HG03439 (cell line): ENCODE results near the gene BRD2.
"Not testable (repeated sequence)": the region's sequence is repeated elsewhere in the genome, so short reads cannot be mapped to it uniquely, and the experiment has no call there.

Source experiments
- ATAC-seq: cut with Tn5 transposase; IDR thresholded peaks from one replicate; pipeline ENCODE4 v1.9.1; 2021; ENCODE audit warnings: mild to moderate bottlenecking, moderate library complexity; ENCODE audit not compliant: unreplicated experiment

Gene BRD2

DNA sequence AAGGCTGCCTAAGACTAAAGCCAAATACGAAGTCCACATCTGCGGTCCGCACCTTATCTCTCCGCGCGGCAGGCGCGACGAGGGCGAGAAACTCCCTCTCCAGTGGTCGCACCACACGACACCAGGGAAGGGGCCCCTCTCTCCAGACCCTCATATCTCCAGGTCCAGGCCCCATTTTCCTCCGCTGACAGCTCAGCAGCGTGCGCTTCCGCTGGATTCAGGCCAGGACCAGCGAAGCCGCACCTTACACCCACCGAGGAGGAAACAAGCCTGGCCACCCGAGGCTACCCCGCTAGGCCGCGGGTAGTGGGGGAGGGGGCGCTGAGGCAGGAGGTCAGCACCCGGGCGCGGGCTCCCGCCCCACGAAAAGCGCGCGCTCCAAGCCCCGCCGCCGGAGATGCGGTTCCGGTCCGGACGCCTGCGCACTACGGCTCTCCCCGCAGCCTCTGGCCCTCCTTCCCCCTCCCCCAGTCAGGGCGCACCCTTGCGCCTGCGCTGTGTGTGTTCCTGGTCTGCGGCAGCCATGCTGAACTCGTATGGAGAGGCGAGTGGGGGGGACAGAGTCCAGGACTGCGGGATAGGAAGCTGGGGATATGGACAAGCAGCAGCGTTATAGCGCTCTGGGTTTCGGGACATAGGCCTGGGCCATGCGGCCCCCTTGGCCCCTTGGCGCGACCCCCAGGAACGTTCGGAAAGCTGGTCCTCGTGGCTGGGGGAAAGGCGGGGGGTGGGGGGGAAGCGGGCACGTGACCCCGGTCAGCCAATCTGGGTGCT lies at the start of gene BRD2:
Gene BRD2 (plus strand): TSS at position 502 of the 774 bp plus-strand sequence. CDS start 4,305 bp downstream, outside the sequence.
- ATAC-seq = peak; percentile 32

DNA sequence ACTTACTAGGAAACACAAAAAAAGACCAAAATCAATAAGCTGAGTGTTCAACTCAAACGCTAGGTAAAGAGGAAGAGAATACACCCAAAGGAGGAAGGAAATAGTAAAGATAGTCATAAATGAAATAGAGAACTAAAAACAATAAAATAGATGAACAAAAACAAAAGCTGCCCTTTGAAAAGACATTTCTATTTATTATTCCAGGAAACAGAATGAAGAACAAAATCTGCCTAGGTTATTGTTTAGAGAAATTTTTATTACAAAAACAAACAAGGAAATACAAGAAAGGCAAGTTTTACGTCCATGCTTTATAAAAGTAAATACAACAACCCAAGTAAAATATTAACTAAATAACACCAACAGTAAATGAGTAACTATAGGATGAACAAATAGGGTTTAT lies 47.7 kb upstream of the BRD2 start:
- ATAC-seq = no peak

DNA sequence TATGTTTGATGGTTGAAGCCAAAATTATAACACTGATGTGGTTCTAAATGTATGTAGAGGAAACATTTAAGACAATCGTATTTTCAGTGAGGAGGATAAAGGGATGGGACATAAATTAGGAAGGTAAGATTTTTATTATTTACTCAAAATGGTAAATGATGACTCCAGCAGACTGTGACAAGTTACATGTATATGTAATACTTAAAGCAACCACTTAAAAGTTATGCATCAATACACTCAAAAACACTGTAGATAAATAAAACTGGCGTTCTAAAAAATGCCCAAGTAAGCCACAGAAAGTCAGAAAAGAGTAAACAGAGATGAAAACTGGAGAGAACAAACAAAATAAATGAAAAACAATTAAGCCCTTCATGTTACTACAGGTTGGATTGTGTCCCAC lies 46.3 kb upstream of the BRD2 start:
- no peak for ATAC-seq

DNA sequence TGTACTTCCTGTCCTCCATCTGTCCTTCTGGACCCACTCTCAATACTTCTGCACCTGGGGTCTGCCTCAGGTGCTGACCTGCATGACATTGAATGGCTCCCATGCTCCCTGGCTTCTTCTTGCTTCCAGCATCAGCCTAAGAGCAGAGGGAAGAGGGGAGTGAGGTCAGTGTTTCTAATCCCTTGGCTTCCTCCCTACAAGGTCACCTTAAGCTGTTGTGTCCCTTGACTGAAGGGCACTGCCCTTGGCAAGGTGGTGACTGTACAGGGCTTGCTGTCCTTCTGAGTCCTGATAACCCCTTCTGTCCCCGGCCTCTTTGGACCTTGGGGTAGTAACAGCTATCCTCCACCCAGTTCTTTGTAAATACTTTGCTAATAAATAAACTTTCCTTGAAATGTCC lies 37.2 kb upstream of the BRD2 start:
- ATAC-seq = no peak

DNA sequence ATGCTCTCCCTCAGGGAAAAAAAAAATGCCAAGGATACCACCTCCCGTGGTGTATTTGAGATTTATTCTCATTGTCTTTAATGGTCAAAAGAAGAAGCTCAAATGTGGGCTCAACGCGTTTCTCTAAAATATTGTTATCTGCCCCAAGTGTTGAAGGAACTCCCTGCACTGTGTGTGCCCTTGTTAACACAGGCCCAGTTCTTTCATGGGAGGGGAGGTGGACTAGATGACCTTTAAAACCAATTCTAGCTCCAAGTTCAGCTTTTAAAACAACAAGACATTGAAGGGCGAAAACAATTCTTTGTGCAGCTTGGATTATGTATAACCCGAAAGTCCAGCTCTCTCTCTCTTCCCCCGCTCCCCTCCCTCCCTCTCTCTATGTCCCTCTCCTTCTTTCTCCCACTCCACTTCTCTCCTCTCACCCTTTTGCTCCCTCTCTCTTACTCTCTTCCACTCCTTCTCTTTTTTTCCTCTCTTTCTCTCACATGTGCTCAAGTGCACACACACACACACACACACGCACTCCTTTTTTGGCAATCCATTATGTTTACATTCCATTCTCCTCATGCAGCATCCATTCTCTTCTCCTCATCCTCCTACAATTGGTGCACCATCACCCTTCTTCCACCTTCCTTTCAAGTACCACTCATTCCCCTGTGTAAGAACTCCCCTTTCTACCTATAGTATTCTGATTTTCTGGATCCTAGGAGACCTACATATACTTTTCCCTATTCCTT lies 36.1 kb upstream of the BRD2 start:
- ATAC-seq = no peak

DNA sequence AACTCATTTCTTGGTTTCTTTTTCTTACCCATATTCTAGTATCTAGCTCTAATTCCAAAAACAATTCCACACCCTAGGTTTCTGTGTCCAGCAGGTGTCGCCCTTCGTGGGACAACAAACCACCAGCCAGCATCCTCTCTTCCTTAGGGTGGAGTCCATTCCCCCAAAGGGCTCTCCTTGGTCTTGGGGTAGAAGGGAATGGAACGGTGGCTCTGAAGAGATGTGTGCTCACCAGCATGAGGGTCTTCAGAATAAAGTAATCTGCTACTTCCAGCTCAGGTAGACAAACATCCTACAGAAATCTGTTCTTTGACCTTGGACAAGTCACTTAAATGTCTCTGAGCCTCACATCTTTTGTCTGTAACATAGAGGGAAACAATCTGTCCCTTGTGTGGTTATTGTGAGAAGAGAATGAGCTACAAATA lies 34.7 kb upstream of the BRD2 start:
- no peak for ATAC-seq

DNA sequence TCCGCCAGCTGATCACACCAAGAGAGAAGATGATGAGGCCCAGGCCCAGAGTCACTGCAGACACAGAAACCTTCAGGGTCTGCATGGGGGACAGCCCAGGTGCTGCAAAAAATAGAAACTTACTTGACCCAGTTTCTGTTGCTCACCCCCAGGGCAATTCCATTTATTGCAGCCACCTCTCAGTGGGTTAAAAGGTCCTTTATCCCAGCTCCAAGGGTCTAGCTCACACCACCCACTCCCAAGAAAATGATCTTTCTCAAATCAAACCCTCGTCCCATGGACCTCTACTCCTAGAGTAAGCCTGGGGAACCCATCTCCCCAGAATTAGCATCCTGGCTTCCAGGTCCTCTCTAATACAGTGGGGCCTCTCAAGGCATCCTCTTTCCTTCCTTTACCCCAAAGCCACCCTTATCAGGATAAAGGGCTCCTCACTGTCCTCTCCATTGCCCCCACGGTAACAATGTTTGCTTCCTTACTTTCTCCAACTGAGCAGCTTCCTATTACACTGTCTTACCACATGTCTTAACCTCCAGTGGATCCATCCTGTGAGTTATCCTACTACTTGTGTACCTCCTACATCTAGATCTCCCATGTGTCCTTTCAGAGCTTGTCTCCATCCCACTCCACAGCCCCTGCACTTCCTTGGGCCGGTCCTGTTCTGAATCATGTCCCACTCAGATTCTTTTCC lies 32.7 kb upstream of the BRD2 start:
- ATAC-seq = no peak

DNA sequence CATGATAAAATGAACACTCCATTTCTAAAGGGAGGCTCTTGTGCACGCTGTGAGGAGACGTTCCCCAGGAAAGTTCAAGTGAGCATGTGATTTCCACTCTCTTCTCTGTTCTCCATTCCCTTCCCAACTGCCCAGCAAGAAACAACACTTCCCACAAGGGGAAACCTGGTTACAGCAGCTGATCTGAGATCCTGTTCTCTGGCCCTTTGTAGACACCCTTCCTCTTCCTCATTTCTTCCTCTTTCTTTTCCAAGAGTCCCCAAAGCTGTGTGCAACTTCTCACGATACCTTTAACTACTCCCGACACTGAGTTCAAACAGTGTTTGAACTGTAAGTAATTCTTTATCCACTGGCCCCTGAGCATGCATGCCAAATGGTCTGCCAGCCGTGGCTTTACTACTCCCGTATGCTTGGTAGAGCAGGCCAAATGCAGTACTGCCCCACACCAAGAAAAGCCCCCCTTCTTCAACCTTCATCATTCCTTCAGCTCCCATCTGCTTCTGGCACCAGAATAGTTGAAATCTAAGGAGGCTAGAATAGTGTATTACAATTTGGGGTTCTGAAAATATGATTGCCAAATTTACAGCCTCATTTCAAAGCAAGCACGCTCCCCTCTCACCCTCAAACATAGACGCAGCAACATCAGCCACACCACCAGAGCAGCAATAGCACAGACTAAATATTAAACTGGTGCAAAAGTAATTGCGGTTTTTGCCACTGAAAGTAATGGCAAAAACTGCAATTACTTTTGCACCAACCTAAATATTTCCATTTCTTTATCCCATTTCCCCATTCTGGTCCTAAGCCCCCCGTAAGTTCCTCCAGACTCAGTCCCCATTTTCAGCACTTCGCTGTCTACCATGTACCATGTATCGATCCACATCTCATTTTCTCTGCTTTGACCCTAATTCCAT lies 31.9 kb upstream of the BRD2 start:
- ATAC-seq = no peak

DNA sequence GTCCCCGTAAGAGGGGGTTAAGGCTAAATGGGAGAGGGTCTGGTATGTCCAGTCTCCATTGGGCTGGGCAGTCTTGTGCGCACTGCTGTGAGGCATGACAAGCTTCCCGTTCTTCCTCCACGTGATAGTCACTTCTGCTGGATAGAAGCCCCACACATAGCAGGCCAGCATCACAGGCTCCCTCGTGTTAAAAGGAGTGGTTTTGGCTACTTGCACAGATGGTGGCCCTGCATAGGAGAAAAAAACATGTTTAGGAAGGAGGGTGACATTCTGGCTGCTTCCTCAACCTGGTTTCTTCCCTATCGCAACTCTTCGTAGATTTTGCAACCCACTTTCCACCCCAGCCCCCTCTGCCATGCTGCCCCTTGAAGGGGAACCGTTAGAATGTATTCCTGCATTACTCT lies 31.2 kb upstream of the BRD2 start:
- no peak for ATAC-seq

DNA sequence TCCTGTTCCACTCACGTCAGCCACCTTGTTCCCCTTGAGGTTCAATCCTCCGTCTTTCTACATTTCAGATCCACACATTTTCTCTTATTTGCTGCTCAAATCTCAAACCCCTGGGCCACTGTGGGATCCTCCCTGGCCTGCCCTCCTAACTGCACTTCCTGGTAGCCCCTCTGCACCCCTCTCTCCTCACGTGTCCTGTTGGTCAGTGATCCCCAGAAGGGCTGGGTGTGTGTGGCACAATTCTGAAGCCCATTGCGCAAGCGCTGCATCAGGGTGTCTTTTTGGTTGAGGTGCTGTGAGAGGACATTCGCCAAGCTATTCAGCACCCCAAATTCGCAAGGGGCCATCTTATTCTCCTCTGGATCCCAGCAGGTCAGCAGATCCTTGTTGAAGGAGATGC lies 29.9 kb upstream of the BRD2 start:
- no peak for ATAC-seq

DNA sequence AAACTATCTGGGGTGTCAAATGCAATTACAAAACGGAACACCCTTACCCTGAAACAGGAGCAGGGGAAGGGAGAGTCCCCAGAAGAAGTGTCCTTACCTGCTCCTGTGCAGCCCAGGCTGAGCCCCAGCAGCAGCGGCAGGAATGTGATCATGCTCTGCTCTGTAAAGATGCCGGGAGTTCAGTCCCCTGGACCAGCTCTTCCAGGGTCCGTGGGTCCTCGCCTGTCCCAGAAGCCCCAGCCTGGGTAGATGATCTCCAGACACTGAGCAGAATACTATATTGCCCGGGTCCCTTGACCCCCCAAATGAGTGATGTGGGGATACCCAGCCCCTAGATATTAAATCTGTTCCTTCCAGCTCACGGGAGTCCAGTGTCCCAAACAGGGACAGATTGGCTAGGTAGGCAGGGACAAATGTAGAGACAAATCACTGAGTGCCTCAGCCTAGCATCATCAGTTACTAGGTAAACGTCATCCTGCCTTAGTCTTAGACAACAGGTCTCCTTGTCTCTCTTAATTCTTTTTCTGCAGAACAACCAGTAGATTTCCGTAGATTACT lies 27.7 kb upstream of the BRD2 start, which contains the start of gene HLA-DMB:
Gene HLA-DMB (minus strand): TSS at position 373 of the 558 bp plus-strand sequence. CDS start 221 bp downstream, at position 152.
- peak; percentile 54 for ATAC-seq

DNA sequence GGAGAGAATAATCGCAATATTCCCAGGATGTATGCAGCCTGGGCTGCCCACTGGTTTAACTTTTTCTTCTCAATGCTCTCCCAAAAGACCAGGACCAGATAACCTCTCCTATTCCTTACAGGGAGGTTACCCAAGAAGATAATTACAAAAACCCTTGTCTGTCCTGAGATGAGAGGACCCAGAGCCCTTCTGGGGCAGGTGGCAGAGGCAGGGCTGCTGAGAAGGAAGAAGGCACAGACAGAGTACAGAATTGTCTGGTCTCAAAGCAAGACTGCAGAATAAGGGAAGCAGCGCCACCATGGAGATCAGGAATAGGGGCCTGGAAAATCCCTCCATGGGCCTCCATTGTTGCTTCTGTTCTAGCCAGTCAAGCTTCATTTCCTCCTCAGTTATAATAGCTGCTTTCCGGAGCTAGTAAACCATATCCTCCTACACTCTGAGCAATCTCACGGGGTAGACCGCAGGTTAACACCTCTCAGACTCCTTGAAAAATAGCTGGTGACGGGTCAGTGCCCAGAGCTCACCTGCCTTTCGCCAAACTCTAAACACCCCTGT lies 27.1 kb upstream of the BRD2 start:
- peak; percentile 48 for ATAC-seq

DNA sequence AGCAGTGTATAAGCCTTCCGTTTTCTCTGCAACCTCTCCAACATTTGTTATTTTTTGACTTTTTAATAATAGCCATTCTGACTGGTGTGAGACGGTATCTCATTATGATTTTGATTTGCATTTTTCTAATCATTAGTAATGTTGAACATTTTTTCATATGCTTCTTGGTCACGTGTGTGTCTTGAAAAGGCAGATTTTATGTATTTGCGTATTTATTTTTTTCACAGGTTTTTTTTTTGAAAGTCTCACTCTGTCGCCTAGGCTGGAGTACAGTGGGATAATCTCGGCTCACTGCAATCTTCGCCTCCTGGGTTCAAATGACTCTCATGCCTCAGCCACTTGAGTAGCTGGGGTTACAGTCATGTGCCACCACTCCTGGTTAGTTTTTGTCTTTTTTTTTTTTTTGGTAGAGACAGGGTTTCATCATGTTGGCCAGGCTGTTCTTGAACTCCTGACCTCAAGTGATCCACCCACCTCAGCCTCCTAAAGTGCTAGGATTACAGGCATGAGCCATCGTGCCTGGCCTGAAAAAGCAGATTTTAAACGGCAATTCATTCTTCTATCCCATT lies 25.8 kb upstream of the BRD2 start:
- ATAC-seq = not testable (repeated sequence)

DNA sequence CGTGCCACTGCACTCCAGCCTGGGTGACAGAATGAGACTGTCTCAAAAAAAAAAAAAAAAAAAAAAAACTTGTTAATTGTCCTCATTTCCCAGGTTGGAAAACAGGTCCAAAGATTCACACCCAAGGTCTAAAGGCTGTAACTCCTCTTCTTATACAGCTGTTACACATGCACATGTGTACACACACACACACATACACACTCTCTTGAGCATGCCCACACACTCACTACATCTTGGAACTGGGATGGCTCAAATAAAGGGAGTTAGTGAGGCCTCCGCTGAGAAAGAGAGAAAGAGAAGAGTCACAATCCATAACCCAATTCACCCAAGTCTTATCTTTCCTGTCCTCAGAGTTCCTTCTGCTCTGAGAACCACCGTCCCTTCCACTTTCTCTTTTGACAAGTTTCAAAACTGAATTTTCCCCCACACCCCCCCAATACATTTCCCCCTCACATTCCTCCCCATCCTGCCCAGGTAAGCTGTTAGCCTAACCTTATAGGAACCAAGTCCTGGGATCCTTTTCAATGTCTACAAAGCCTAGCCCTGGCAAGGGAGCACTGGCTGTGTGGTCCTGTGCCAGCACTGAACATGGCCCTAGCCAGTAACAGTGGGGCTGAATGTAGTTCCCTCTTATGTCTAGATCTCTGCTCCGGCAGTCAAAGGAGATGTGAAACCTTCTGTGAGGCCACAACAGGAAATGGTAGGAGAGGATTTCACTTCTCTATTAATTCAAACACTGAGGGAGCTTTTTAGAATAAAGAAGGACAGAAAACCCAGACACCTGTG lies 24.3 kb upstream of the BRD2 start:
- peak; percentile 28 for ATAC-seq

DNA sequence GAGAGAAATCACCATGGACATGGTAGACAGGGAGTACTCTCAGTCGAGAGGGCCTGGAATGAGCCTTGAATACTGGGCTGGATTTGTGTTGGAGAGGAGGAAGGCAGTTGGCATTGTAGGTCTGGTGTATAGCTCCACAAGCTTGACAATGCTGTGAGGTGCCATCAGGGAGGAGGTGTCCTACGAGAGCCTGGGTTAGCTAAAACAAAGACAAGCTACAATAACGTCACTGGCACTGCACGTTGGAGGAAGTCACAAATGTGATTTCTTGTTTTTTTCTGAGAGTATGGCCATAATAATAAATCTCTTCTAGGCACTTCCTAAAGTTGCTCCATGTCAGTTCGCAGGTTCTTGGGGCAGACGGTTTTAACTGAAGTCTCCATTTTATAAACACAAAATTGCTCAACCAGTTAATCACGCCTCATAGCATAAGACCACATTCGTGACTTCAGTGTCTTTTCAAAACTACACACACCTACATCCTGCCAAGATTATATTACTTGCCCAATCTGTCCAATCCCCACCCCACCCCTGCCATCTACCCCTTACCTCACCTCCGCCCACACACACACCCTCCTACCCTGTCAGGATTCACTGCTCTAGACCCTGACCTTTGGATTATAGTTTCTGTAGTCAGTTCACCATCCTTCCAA lies 23.2 kb upstream of the BRD2 start:
- ATAC-seq = no peak

DNA sequence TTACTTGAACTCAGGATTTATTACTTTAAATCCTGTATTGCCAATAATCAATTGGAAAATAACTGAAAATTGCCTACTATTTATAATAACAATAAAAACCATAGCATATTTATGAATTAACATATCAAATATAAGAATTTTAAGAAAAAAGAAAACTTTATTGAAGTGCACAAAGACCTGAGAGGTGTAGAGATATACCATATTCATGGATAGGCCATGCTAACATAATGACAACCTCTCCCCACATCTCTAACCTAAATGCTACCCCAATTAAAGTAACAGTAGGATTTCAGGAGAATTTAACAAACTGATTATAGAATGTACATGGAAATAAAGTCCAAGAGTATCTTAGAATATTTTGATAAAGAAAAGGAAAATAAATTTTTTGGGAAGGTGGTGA lies 22.4 kb upstream of the BRD2 start:
- no peak for ATAC-seq

DNA sequence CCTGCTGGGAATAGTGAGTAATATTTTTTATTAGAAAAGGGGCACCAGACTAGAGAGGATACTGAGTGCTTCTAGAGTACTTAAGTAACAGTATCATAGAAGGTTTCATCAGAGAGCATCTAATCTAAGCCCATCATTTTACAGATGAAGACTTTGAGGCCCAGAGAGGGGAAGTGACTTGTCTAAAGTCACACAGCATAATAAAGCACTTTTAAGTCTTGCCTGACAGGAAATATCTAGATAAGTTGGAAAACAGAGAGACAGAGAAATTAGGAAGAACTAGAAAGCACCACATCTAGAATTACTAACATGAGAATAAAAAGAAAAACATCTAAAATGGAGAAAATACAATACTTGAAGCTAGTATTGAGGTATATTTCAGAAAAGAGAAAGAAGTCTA lies 21.5 kb upstream of the BRD2 start:
- ATAC-seq = no peak
